ENCODE results near the gene RNF157. TPM values are rescaled to one million over a fixed set of nuclear protein-coding genes. Genes with fewer than 3 reads are reported as not detected.

RNF157 gene
- total and polyA plus RNA-seq, 2 of the 13 experiments (the other 11 are each of a cell fraction or from before 2014, with no cell fraction given): 0.44 to 1.5 TPM

GRCh38 chr17:76152591-76152990 is 87.7 kb downstream of the RNF157 start:
- Histone ChIP-seq H3K79me2 (ENCODE audit: insufficient read depth, low read length) (no peaks in the 10 kb centered on the region), H3K9me3 (ENCODE audit: low read length) (no peaks in the 10 kb centered on the region), H3K4me2 (ENCODE audit: low read depth, low read length) (no peak overlapping the region), H3K27me3 (ENCODE audit: control insufficient read depth in 1 of 2, insufficient read depth in 2 of 2, low read length in 2 of 2) (peaks cover 0 to 17% of the 10 kb centered on the region in 2 experiments; a peak in 3 of 5 replicates), H4K20me1 (ENCODE audit: insufficient read depth, low read length) (no peaks in the 10 kb centered on the region), H2AFZ (ENCODE audit: low read length) (no peak overlapping the region), H3K9ac (ENCODE audit: insufficient read depth, low read depth, low read length) (no peak overlapping the region), H3K36me3 (replicated peaks in 1 of 2; ENCODE audit: control insufficient read depth in 1 of 2, insufficient read depth in 2 of 2, low read length in 2 of 2) (no peaks in the 10 kb centered on the region), H3K4me3 (replicated peaks in 1 of 3; ENCODE audit: insufficient read depth in 1 of 3, low read depth in 2 of 3, low read length in 3 of 3) (no peak overlapping the region), H3K4me1 (ENCODE audit: insufficient read depth, low read length) (peaks cover 11% of the 10 kb centered on the region), H3K27ac (ENCODE audit: extremely low read length, insufficient read depth, low read length) (no peak overlapping the region)
- CTCF ChIA-PET (ENCODE audit: low intra/inter-chr PET ratio, low total read pairs): interaction anchor here (1.2 to 4.1 kb wide), 2 partner anchors 31 to 126 kb away, joined by 4 to 20 read pairs; no protein-coding TSS in a partner anchor
- ATAC-seq (no peak), FAIRE-seq (no peak), DNase-seq (ENCODE audit: low spot score) (no peak)
- POLR2A ChIA-PET: interaction anchor here (0.8 kb wide), 1 partner anchor 20 kb away, joined by 3 read pairs; no protein-coding TSS in a partner anchor
- BruUV-seq (replicated peaks): no TSS peak
- 71% methylated on average over 7 of the region's 7 CpGs for WGBS (ENCODE audit: low lambda C conversion rate)
- in situ Hi-C loops (cut with HindIII; ENCODE audit: extremely low pct_ligation_motif_present, low pct_unique_long_range_greater_than_20kb) (no loop called here), intact Hi-C loops (cut with micrococcal nuclease; ENCODE audit: unreplicated experiment) (no loop called here)
- TF ChIP-seq HDAC6 (IDR thresholded peaks at IDR 0.05; ENCODE audit: low read depth, low read length) (no peak), CREB1 (IDR thresholded peaks at IDR 0.05) (no peak), CREB1 (CRISPR knock-in tag; IDR thresholded peaks at IDR 0.05) (no peak), CTCF (CRISPR knock-in tag; IDR thresholded peaks at IDR 0.05) (peak; percentile 44), ZNF644 (CRISPR knock-in tag; IDR thresholded peaks at IDR 0.05; ENCODE audit: low read depth) (no peak), ATF1 (CRISPR knock-in tag; IDR thresholded peaks at IDR 0.05) (no peak), ZBTB25 (CRISPR knock-in tag; IDR thresholded peaks at IDR 0.05) (no peak), STAG1 (CRISPR knock-in tag; IDR thresholded peaks at IDR 0.05) (peak; percentile 29; the same call in 1 of the 2 replicates)
